NCI-H1105 treated with DMSO at 0.1 percent for 48 hours (cell line): ENCODE results near the gene DNTTIP2.
"Not testable (repeated sequence)": the region's sequence is repeated elsewhere in the genome, so short reads cannot be mapped to it uniquely, and the experiment has no call there.

Source experiments
- DNase-seq: peaks from one replicate; lab custom pipeline; 2025; lab: John Stamatoyannopoulos, UW

The DNTTIP2 gene

GRCh38 chr1:93878889-93879586, at the start of gene DNTTIP2:
Gene DNTTIP2 (minus strand): TSS chr1:93879206. CDS start chr1:93879148, 58 bp downstream.
- peak; percentile 91 for DNase-seq

- no peak for DNase-seq
Observed at GRCh38 chr1:93925206-93925605, 46.2 kb upstream of the DNTTIP2 start.

GRCh38 chr1:93919780-93920179, 40.8 kb upstream of the DNTTIP2 start:
- no peak for DNase-seq

- no peak for DNase-seq
Observed at GRCh38 chr1:93917302-93917701, 38.3 kb upstream of the DNTTIP2 start.

- not testable (repeated sequence) for DNase-seq
Observed at GRCh38 chr1:93910880-93911279, 31.9 kb upstream of the DNTTIP2 start.

GRCh38 chr1:93910305-93910704, 31.3 kb upstream of the DNTTIP2 start:
- DNase-seq: no peak

- peak; percentile 88 for DNase-seq
Observed at GRCh38 chr1:93909146-93910050, 30.4 kb upstream of the DNTTIP2 start, which contains the start of gene GCLM. Gene GCLM (minus strand): TSS chr1:93909430. CDS start chr1:93909163, 267 bp downstream.

- DNase-seq: peak; percentile 18
Observed at GRCh38 chr1:93908394-93909145, 29.6 kb upstream of the DNTTIP2 start.

- DNase-seq: peak; percentile 62
Observed at GRCh38 chr1:93907718-93908117, 28.7 kb upstream of the DNTTIP2 start.

GRCh38 chr1:93906480-93906879, 27.5 kb upstream of the DNTTIP2 start:
- DNase-seq: no peak

GRCh38 chr1:93905734-93906133, 26.7 kb upstream of the DNTTIP2 start:
- no peak for DNase-seq

- no peak for DNase-seq
Observed at GRCh38 chr1:93905051-93905450, 26.0 kb upstream of the DNTTIP2 start.

GRCh38 chr1:93904228-93904627, 25.2 kb upstream of the DNTTIP2 start:
- no peak for DNase-seq

- no peak for DNase-seq
Observed at GRCh38 chr1:93900723-93901504, 21.9 kb upstream of the DNTTIP2 start.

- no peak for DNase-seq
Observed at GRCh38 chr1:93899543-93900207, 20.7 kb upstream of the DNTTIP2 start.

- no peak for DNase-seq
Observed at GRCh38 chr1:93888900-93889299, 9.9 kb upstream of the DNTTIP2 start.

- no peak for DNase-seq
Observed at GRCh38 chr1:93882269-93882668, 3.3 kb upstream of the DNTTIP2 start.

- no peak for DNase-seq
Observed at GRCh38 chr1:93880731-93881130, 1.7 kb upstream of the DNTTIP2 start.

- DNase-seq: no peak
Observed at GRCh38 chr1:93878501-93878888, 511 bp downstream of the DNTTIP2 start.

GRCh38 chr1:93877529-93877928, 1.5 kb downstream of the DNTTIP2 start:
- DNase-seq: no peak

GRCh38 chr1:93876244-93876643, 2.8 kb downstream of the DNTTIP2 start:
- no peak for DNase-seq
